Adrenal gland (tissue), 12 donors: ENCODE data around the gene AZU1. TPM values are rescaled to one million over a fixed set of nuclear protein-coding genes. Genes with fewer than 3 reads are reported as not detected.

Experiments used
- DNase-seq, 7 donors: peaks; one replicate each; pipeline ENCODE4 v3.0.0-alpha.2; 2019 to 2020
- H3K27ac ChIP-seq, 5 donors: fragments of 200-600 bp; sonication (generic) in 4 of 5; 1 replicate in 3 of 5; 2 replicates in 2 of 5; pipeline versions ENCODE4 v1.5.1 to v1.8.0; 2016 to 2020; ENCODE audit warnings: mild to moderate bottlenecking in 1 of 5
- H3K27me3 ChIP-seq: fragments of 200-600 bp; 2 replicates; pipeline ENCODE4 v1.8.0; 2021
- H3K36me3 ChIP-seq, 2 donors: fragments of 200-600 bp; replicated peaks in 1 of 2; 1 replicate in 1 of 2; 2 replicates in 1 of 2; pipeline versions ENCODE4 v1.5.1 to v1.8.0; 2018 to 2022
- H3K4me1 ChIP-seq, 2 donors: fragments of 200-600 bp; replicated peaks in 1 of 2; 1 replicate in 1 of 2; 2 replicates in 1 of 2; pipeline versions ENCODE4 v1.5.1 to v1.8.0; 2018 to 2021
- H3K4me3 ChIP-seq, 4 donors: fragments of 200-600 bp; sonication (generic) in 3 of 4; one replicate each; pipeline ENCODE4 v1.5.1; 2016 to 2018
- H3K9me3 ChIP-seq, 3 donors: fragments of 200-600 bp; sonication (generic) in 1 of 3; replicated peaks in 1 of 3; 1 replicate in 2 of 3; 2 replicates in 1 of 3; pipeline versions ENCODE4 v1.5.1 to v1.8.0; 2016 to 2021
- CTCF ChIP-seq, 6 experiments: fragments of 450-650 bp in 4 of 6; fragments of 200-600 bp in 2 of 6; sonication (generic) in 1 of 6; IDR thresholded peaks; 1 replicate in 5 of 6; 2 replicates in 1 of 6; pipeline versions ENCODE4 v1.5.1 to v1.8.0; 2016 to 2021; ENCODE audit warnings: antibody characterized with exemption in 6 of 6, mild to moderate bottlenecking in 2 of 6, moderate library complexity in 1 of 6
- POLR2A ChIP-seq, 2 donors: fragments of 450-650 bp; IDR thresholded peaks; one replicate each; pipeline ENCODE4 v1.6.1; 2017; ENCODE audit warnings: antibody characterized with exemption in 2 of 2, mild to moderate bottlenecking in 2 of 2, moderate library complexity in 1 of 2
- WGBS, 4 donors: extraction: QIAGEN DNeasy Blood & Tissue Kit in 2 of 4; methylation state at CpG; one replicate each; pipeline versions ENCODE4 v1.1.5 to v1.1.7; 2013 to 2017; 5-methylcytosine and 5-hydroxymethylcytosine counted together
- intact Hi-C, 2 donors: fragments of 100-400 bp; cut with DNase I; formaldehyde crosslinking; loops; one replicate each; pipeline versions ENCODE4 v1.14.1 to v1.15.0; 2022 to 2023
- polyA plus RNA-seq, 3 donors: library from polyadenylated mRNA; stranded (reverse); fragments of 200-250 nt in 2 of 3; fragments of 350-450 nt in 1 of 3; fragmentation: Illumina TruSeq in 1 of 3; extraction: RNeasy Lipid Tissue Mini Kit (QIAGEN cat#74804) in 1 of 3; gene quantifications; one replicate each; pipeline ENCODE4 v1.2.3, GENCODE V29; 2013 to 2014
- total RNA-seq, 9 donors: library from RNA; depleted of rRNA in 4 of 9; stranded (reverse); fragments of >200 nt in 4 of 9; fragments of 120-200 nt in 1 of 9; fragmentation: NEBNext Ultra II Directional in 1 of 9; extraction: Animal tissue kit (Norgen Biotek cat#: 25700) in 1 of 9; gene quantifications; one replicate each; pipeline versions ENCODE4 v1.1.0 to v1.2.4, GENCODE V29; 2013 to 2023
- donor health status: healthy with polysubstance abuse.
- donor health status: Bipolar disorder and iron deficiency.
- donor health status: DM: yes; HTN: yes; CAD: no.
- donor health status: DM: no; HTN: no; CAD: no.
- donor health status: DM: no; HTN: no; CAD: no.
- donor health status: DM: yes; HTN: yes; CAD: no.

The AZU1 gene
- total and polyA plus RNA-seq, 12 donors: 0.11 to 1.1 (median 0.30) TPM; not detected in 5

GRCh38 chr19:798415-799075 lies 29.1 kb upstream of the AZU1 start:
- Histone ChIP-seq H3K27me3 (no peaks in the 10 kb centered on the region), H3K4me1 (peaks cover 45 to 56% of the 10 kb centered on the region in 2 donors), H3K27ac (peak overlapping the region; percentile 3 to 100 (median 99)), H3K36me3 (peaks cover 0 to 12% of the 10 kb centered on the region in 2 donors), H3K4me3 (peak overlapping the region; percentile 10 to 100 (median 77)), H3K9me3 (no peaks in the 10 kb centered on the region)
- intact Hi-C loops: no loop called here
- WGBS, 4 donors: 0 to 1% (median 0%) methylated on average over 5 to 44 of the region's 44 CpGs
- peak in 2 of 7 donors; percentile 50 to 53 for DNase-seq
- TF ChIP-seq POLR2A (IDR thresholded peaks at IDR 0.05) (no peak), CTCF (IDR thresholded peaks at IDR 0.05) (no peak)

- Histone ChIP-seq H3K4me1 (peaks cover 45 to 58% of the 10 kb centered on the region in 2 donors), H3K9me3 (no peaks in the 10 kb centered on the region), H3K27ac (peak overlapping the region; percentile 3 to 100 (median 99)), H3K36me3 (peaks cover 0 to 19% of the 10 kb centered on the region in 2 donors), H3K4me3 (peak overlapping the region; percentile 1 to 100 (median 33)), H3K27me3 (no peaks in the 10 kb centered on the region)
- TF ChIP-seq CTCF (IDR thresholded peaks at IDR 0.05): peak in 1 of 6 experiments; percentile 7
- TF ChIP-seq POLR2A (IDR thresholded peaks at IDR 0.05): no peak
- intact Hi-C loops: no loop called here
- DNase-seq: peak in 4 of 7 donors; percentile 40 to 72 (median 52)
- WGBS, 4 donors: 6 to 18% (median 11%) methylated on average over 15 to 28 of the region's 28 CpGs
Measured at GRCh38 chr19:799076-799881, 28.4 kb upstream of the AZU1 start.

GRCh38 chr19:800360-801029 lies 27.1 kb upstream of the AZU1 start:
- peaks cover 45 to 61% of the 10 kb centered on the region in 2 donors for H3K4me1 ChIP-seq
- H3K27ac ChIP-seq: peak overlapping the region in 4 of 5 donors; percentile 0 to 70 (median 36)
- no peaks in the 10 kb centered on the region for H3K27me3 ChIP-seq
- intact Hi-C loops: no loop called here
- TF ChIP-seq POLR2A (IDR thresholded peaks at IDR 0.05): no peak
- peaks cover 0 to 31% of the 10 kb centered on the region in 2 donors for H3K36me3 ChIP-seq
- H3K4me3 ChIP-seq: peak overlapping the region in 1 of 4 donors; percentile 35
- peak in 3 of 7 donors; percentile 39 to 82 (median 63) for DNase-seq
- WGBS, 4 donors: 25 to 30% (median 30%) methylated on average over 16 to 17 of the region's 17 CpGs
- H3K9me3 ChIP-seq: no peaks in the 10 kb centered on the region

GRCh38 chr19:801030-801860 lies 26.4 kb upstream of the AZU1 start:
- H3K27ac ChIP-seq: peak overlapping the region in 4 of 5 donors; percentile 0 to 70 (median 36)
- DNase-seq: peak in 6 of 7 donors; percentile 83 to 90 (median 86)
- peak overlapping the region in 1 of 4 donors; percentile 35 for H3K4me3 ChIP-seq
- peaks cover 0 to 39% of the 10 kb centered on the region in 2 donors for H3K36me3 ChIP-seq
- intact Hi-C loops: no loop called here
- H3K27me3 ChIP-seq: no peaks in the 10 kb centered on the region
- peaks cover 44 to 59% of the 10 kb centered on the region in 2 donors for H3K4me1 ChIP-seq
- 30 to 52% (median 31%) methylated on average over 9 to 29 of the region's 29 CpGs for WGBS, 4 donors
- no peaks in the 10 kb centered on the region for H3K9me3 ChIP-seq
- TF ChIP-seq POLR2A (IDR thresholded peaks at IDR 0.05): peak in 1 of 2 donors; percentile 24
- no peak for TF ChIP-seq CTCF (IDR thresholded peaks at IDR 0.05)
